Pancreas (tissue), 10 donors: Measurements from ENCODE around the gene GBX1. TPM values are rescaled to one million over a fixed set of nuclear protein-coding genes. Genes with fewer than 3 reads are reported as not detected.
A peak's percentile ranks its signal among the peaks of the same experiment; 100 is the strongest.

Experiments
- ATAC-seq, 4 donors: fragments of 200-7000 bp; cut with Tn5 transposase; one replicate each; pipeline versions ENCODE4 v1.8.0 to v1.9.1; 2020; ENCODE audit warnings: mild to moderate bottlenecking in 4 of 4, moderate library complexity in 4 of 4
- DNase-seq, 6 donors: peaks; one replicate each; pipeline ENCODE4 v3.0.0-alpha.2; 2020
- FAIRE-seq: peaks from 2 replicates; lab custom pipeline; 2012; peaks lifted over from hg19 to GRCh38; lab: Jason Lieb, UNC
- H3K27ac ChIP-seq, 4 donors: fragments of 200-600 bp; sonication (generic); 1 replicate in 3 of 4; 2 replicates in 1 of 4; pipeline versions ENCODE4 v1.5.0 to v1.8.0; 2020
- H3K27me3 ChIP-seq, 4 donors: fragments of 200-600 bp; one replicate each; pipeline ENCODE4 v1.8.0; 2021
- H3K36me3 ChIP-seq, 3 donors: fragments of 200-600 bp; sonication (generic) in 1 of 3; one replicate each; pipeline versions ENCODE4 v1.5.0 to v1.8.0; 2020 to 2021
- H3K4me1 ChIP-seq, 3 donors: fragments of 200-600 bp; one replicate each; pipeline ENCODE4 v1.8.0; 2021
- H3K4me3 ChIP-seq, 4 donors: fragments of 200-600 bp; sonication (generic) in 2 of 4; one replicate each; pipeline versions ENCODE4 v1.5.0 to v1.8.0; 2020 to 2021
- H3K9me3 ChIP-seq, 4 donors: fragments of 200-600 bp; one replicate each; pipeline ENCODE4 v1.8.0; 2021
- WGBS, 2 donors: extraction: QIAGEN DNeasy Blood & Tissue Kit; methylation state at CpG; one replicate each; pipeline ENCODE4 v1.1.7; 2013; 5-methylcytosine and 5-hydroxymethylcytosine counted together
- intact Hi-C, 3 donors: fragments of 100-400 bp; cut with DNase I; formaldehyde crosslinking; loops; one replicate each; pipeline versions ENCODE4 v1.11.1 to v1.14.2; 2022
- polyA plus RNA-seq, 2 donors: library from polyadenylated mRNA; stranded (reverse); fragments of 200-250 nt; gene quantifications; one replicate each; pipeline ENCODE4 v1.2.3, GENCODE V29; 2013
- total RNA-seq, 6 donors: library from RNA; stranded (reverse); fragmentation: NEBNext Ultra II Directional in 4 of 6; extraction: Animal tissue kit (Norgen Biotek cat#: 25700) in 4 of 6; gene quantifications; one replicate each; pipeline versions ENCODE4 v1.2.1 to v1.2.4, GENCODE V29; 2021 to 2023
- TF ChIP-seq, protein P1 (sequence below), 4 donors: fragments of 200-600 bp; sonication (generic) in 3 of 4; IDR thresholded peaks; one replicate each; pipeline versions ENCODE4 v1.5.0 to v1.8.0; 2021; ENCODE audit warnings: antibody characterized with exemption in 4 of 4
- donor health status: healthy with polysubstance abuse.
- donor health status: DM: no; HTN: no; CAD: no; lungs with moderate emphysema.
- donor health status: DM: no; HTN: no; CAD: no.
- donor health status: control.
- donor health status: control.
- donor health status: Bipolar disorder and iron deficiency.
- donor health status: DM: yes; HTN: yes; CAD: no.
- donor health status: DM: no; HTN: no; CAD: no.
- donor health status: DM: no; HTN: no; CAD: no.
- donor health status: DM: yes; HTN: yes; CAD: no.

GBX1 gene
- total and polyA plus RNA-seq, 8 donors = not detected

DNA sequence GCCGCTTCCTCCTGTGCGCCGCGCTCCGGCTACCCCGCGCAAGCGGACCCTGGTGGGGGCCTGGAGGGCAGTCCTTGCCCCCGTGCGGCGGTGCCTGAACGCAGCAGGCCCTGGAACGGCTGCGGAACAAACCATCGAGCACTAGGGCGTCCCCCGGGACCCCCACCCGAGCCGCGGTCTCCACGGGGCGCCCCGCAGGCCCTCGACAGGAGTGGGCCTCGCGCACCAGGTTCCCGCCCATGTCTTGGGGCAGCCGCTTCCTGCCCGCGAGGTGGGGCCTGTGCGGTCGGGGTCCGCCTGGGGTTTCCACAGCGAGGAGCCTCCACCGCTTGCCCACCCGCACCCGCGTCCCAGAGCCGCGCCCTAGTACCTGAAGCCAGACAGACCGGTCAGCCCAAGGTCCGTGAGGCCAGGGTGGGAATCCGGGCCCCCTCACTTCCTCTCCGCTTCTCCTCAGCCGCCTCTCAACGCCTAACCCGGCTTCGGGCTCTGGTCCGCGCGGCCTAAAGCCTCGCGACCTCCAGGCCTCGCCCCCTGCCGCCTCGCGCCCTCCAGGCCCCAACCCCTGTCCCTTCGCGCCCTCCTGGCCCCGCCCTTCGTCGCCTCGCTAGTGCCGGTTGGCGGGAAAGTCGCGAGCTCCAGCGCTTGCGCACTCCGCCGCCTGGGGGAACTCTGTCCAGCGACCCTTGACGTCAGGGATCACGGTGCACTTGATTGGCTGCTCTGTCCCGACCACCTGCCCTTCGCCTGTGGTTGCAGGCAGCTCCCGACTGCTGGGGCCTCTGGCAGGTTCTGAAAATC lies 7.0 kb upstream of the GBX1 start:
- TF ChIP-seq, protein P1, sequence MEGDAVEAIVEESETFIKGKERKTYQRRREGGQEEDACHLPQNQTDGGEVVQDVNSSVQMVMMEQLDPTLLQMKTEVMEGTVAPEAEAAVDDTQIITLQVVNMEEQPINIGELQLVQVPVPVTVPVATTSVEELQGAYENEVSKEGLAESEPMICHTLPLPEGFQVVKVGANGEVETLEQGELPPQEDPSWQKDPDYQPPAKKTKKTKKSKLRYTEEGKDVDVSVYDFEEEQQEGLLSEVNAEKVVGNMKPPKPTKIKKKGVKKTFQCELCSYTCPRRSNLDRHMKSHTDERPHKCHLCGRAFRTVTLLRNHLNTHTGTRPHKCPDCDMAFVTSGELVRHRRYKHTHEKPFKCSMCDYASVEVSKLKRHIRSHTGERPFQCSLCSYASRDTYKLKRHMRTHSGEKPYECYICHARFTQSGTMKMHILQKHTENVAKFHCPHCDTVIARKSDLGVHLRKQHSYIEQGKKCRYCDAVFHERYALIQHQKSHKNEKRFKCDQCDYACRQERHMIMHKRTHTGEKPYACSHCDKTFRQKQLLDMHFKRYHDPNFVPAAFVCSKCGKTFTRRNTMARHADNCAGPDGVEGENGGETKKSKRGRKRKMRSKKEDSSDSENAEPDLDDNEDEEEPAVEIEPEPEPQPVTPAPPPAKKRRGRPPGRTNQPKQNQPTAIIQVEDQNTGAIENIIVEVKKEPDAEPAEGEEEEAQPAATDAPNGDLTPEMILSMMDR (IDR thresholded peaks at IDR 0.05) = no peak
- FAIRE-seq (no peak), ATAC-seq (peak in 3 of 4 donors; percentile 24 to 45 (median 38)), DNase-seq (peak in 3 of 6 donors; percentile 20 to 76 (median 42))
- no peaks in the 10 kb centered on the region for H3K4me1 ChIP-seq
- no peak overlapping the region for H3K27ac ChIP-seq
- no peaks in the 10 kb centered on the region for H3K9me3 ChIP-seq
- H3K4me3 ChIP-seq = no peak overlapping the region
- WGBS, 2 donors = 53 to 55% methylated on average over 70 to 77 of the region's 77 CpGs
- intact Hi-C loops = loop anchor here in 1 of 3 donors (5.0 kb wide), 1 partner anchor 52 kb away; no protein-coding TSS in a partner anchor
- no peaks in the 10 kb centered on the region for H3K36me3 ChIP-seq
- peaks cover 0 to 9% (median 3%) of the 10 kb centered on the region in 4 donors for H3K27me3 ChIP-seq

DNA sequence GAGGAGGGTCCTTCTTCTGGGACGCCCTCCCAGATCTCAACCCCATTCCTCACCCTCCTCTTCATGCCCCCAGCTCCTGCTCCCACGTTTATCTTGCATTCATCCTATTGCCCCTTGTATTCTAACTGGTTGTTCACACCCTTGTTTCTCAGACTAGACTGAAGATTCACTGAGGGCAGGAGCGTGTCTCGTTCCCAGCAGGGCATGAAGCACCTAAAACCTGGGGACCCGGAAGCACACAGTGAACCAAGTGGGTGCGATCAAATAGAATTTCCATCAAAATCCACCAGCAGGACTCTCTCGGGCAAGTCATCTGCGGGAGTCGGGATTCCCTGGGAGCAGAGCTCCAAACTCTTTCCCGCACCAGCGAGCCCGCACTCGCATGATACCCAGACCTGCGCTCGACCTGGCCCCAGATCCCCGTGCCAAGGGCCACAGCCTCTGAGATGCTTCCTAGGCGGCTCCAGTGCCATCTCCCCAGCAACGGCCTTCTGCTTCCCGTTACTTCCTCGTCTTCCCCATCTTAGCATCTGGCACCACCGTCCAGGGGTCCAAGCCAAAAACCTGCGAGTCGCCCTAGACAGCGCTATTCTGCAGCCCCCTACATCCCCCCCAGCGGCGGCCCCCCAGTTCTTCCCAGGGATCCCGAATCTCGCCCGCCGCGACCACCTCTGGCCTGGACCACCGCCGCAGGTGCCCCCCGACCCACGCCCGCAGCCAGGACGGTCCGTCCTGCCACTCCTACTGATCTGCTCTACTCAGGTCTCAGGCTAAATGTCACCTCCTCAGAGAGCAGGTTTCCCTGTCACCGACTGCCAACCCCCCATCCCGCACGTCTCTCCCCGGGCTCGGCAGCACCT lies 6.1 kb upstream of the GBX1 start:
- no peak overlapping the region for H3K27ac ChIP-seq
- peaks cover 0 to 9% (median 3%) of the 10 kb centered on the region in 4 donors for H3K27me3 ChIP-seq
- DNase-seq = no peak
- TF ChIP-seq, protein P1 (IDR thresholded peaks at IDR 0.05) = no peak
- H3K4me1 ChIP-seq = no peaks in the 10 kb centered on the region
- WGBS, 2 donors = 73 to 77% methylated on average over 40 to 43 of the region's 43 CpGs
- no peak for FAIRE-seq
- intact Hi-C loops = loop anchor here in 1 of 3 donors (5.0 kb wide), 1 partner anchor 51 kb away; no protein-coding TSS in a partner anchor
- no peaks in the 10 kb centered on the region for H3K36me3 ChIP-seq
- H3K9me3 ChIP-seq = no peaks in the 10 kb centered on the region
- ATAC-seq = no peak
- H3K4me3 ChIP-seq = no peak overlapping the region

DNA sequence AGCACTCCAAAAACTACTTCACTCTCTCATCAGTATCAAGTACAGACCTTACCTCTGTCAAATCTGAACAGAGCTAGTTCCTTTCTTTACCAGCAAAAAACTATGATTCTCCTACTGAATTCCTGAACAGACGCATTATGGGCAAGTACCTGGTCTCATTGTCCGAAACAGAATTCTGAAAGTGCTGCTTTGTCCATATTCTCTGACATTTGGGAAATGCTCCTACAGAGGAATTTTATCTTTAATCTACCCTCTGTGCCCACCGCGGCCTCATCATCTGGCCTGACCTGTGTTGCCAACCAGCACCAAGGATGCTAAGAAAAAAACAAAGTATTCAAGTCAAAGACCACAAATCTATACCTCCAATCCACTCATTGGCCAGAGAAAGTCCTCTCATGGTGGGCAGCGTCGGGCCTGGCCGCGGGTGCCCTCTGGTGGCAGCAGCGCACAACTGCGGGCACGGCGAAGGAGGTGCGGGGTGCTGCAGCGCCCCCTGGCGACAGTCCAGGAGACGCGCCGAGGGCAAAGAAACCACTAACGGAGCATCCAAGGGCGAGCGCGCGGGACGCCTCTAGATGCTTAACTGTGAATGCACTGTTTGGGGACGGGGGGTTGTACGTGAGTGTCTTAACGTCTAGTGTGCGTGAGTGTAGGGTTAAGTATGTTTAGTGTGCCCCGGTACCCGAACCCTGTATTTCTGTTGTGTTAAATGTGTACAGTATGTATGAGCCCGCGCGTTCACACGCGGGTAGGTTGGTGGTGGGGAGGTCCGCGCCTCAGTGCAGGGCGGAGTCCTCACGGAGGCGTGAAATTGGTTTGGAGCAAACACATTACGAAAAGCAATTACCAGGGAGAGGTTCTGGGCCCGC lies 5.0 kb upstream of the GBX1 start:
- no peaks in the 10 kb centered on the region for H3K9me3 ChIP-seq
- FAIRE-seq (peak; percentile 34), ATAC-seq (peak; percentile 79 to 96 (median 90)), DNase-seq (peak; percentile 51 to 95 (median 83))
- peaks cover 0 to 9% (median 3%) of the 10 kb centered on the region in 4 donors for H3K27me3 ChIP-seq
- TF ChIP-seq, protein P1 (IDR thresholded peaks at IDR 0.05) = peak; percentile 100
- H3K36me3 ChIP-seq = no peaks in the 10 kb centered on the region
- H3K27ac ChIP-seq = no peak overlapping the region
- intact Hi-C loops = loop anchor here in 1 of 3 donors (5.0 kb wide), 1 partner anchor 50 kb away; no protein-coding TSS in a partner anchor
- no peak overlapping the region for H3K4me3 ChIP-seq
- no peaks in the 10 kb centered on the region for H3K4me1 ChIP-seq
- 16 to 19% methylated on average over 42 of the region's 42 CpGs for WGBS, 2 donors

DNA sequence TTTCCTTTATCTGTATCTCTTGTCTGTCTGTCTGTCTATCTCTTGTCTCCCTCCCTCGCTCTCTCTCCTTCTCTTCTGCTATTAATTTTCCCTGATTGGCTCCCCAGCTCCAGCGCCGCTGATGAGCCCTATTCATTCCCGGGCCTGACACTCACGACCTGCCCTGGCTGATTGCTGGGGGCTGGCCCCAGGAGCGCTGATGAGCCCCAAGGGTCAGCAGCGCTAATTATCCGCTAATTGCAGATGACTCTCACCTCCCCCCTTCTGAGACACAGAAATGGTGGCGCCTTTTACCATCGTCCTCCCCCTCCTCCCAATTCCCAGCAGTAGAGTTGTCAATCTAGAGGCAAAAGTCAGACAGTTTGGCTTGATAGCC lies 1.3 kb upstream of the GBX1 start:
- intact Hi-C loops = loop anchor here in 1 of 3 donors (5.0 kb wide), 1 partner anchor 41 kb away; no protein-coding TSS in a partner anchor
- 56 to 57% methylated on average over 10 of the region's 10 CpGs for WGBS, 2 donors
- FAIRE-seq = no peak
- Histone ChIP-seq H3K27me3 (peaks cover 0 to 20% (median 3%) of the 10 kb centered on the region in 4 donors), H3K4me3 (no peak overlapping the region), H3K4me1 (peaks cover 0 to 5% (median 4%) of the 10 kb centered on the region in 3 donors), H3K27ac (no peak overlapping the region), H3K36me3 (no peaks in the 10 kb centered on the region), H3K9me3 (no peaks in the 10 kb centered on the region)
- no peak for DNase-seq
- TF ChIP-seq, protein P1 (IDR thresholded peaks at IDR 0.05) = no peak
- ATAC-seq = no peak
